ENCODE results near the gene SMIM20.
A peak's percentile ranks its signal among the peaks of the same experiment; 100 is the strongest.
"Not testable (repeated sequence)": the region's sequence is repeated elsewhere in the genome, so short reads cannot be mapped to it uniquely, and the experiment has no call there.

The SMIM20 gene

GRCh38 chr4:25913851-25914669 is at the start of gene SMIM20:
Gene SMIM20, plus strand, starts transcription at chr4:25914220. Its CDS starts 94 bp downstream, at chr4:25914314.
- Histone ChIP-seq H3K4me1 (ENCODE audit: insufficient read depth, low read length) (peaks cover 17% of the 10 kb centered on the region), H3K27me3 (ENCODE audit: insufficient read depth, low read length, poor library complexity) (no peaks in the 10 kb centered on the region), H2AFZ (ENCODE audit: low read depth, low read length) (peak within 1 kb of the TSS; percentile 74), H3K27ac (ENCODE audit: low read length) (peak within 1 kb of the TSS; percentile 63), H3K4me2 (ENCODE audit: insufficient read depth, low read length) (peak within 1 kb of the TSS; percentile 66), H3K4me3 (ENCODE audit: low read depth in 1 of 2, low read length in 2 of 2) (peak within 1 kb of the TSS; percentile 17 to 64; a peak in 3 of 4 replicates), H3K9me3 (ENCODE audit: insufficient read depth, low read length, severe bottlenecking) (no peaks in the 10 kb centered on the region), H4K20me1 (ENCODE audit: insufficient read depth, low read length) (no peaks in the 10 kb centered on the region), H3K36me3 (ENCODE audit: insufficient read depth, low read length) (no peaks in the 10 kb centered on the region), H3K79me2 (ENCODE audit: insufficient read depth, low read length) (no peaks in the 10 kb centered on the region; the same call in 1 of the 2 replicates), H3K9ac (ENCODE audit: low read depth, low read length) (peak within 1 kb of the TSS; percentile 48)
- no peak for TF ChIP-seq EZH2 (IDR thresholded peaks at IDR 0.05; ENCODE audit: borderline replicate concordance, low read depth, low read length, severe bottlenecking)
- TF ChIP-seq, protein P1, sequence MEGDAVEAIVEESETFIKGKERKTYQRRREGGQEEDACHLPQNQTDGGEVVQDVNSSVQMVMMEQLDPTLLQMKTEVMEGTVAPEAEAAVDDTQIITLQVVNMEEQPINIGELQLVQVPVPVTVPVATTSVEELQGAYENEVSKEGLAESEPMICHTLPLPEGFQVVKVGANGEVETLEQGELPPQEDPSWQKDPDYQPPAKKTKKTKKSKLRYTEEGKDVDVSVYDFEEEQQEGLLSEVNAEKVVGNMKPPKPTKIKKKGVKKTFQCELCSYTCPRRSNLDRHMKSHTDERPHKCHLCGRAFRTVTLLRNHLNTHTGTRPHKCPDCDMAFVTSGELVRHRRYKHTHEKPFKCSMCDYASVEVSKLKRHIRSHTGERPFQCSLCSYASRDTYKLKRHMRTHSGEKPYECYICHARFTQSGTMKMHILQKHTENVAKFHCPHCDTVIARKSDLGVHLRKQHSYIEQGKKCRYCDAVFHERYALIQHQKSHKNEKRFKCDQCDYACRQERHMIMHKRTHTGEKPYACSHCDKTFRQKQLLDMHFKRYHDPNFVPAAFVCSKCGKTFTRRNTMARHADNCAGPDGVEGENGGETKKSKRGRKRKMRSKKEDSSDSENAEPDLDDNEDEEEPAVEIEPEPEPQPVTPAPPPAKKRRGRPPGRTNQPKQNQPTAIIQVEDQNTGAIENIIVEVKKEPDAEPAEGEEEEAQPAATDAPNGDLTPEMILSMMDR (IDR thresholded peaks at IDR 0.05; ENCODE audit: borderline replicate concordance, extremely low read depth, low read length, poor library complexity, severe bottlenecking), result no peak
- DNase-seq (peak; percentile 82), ATAC-seq (ENCODE audit: insufficient read depth, low read depth) (peak; percentile 94)

GRCh38 chr4:25865586-25865985 is 48.4 kb upstream of the SMIM20 start:
- Histone ChIP-seq H3K4me3 (ENCODE audit: low read depth in 1 of 2, low read length in 2 of 2) (no peak overlapping the region), H3K27ac (ENCODE audit: low read length) (no peak overlapping the region), H3K27me3 (ENCODE audit: insufficient read depth, low read length, poor library complexity) (no peaks in the 10 kb centered on the region), H4K20me1 (ENCODE audit: insufficient read depth, low read length) (no peaks in the 10 kb centered on the region), H3K4me1 (ENCODE audit: insufficient read depth, low read length) (no peaks in the 10 kb centered on the region), H3K9ac (ENCODE audit: low read depth, low read length) (no peak overlapping the region), H3K79me2 (ENCODE audit: insufficient read depth, low read length) (no peaks in the 10 kb centered on the region), H3K4me2 (ENCODE audit: insufficient read depth, low read length) (no peak overlapping the region), H3K36me3 (ENCODE audit: insufficient read depth, low read length) (no peaks in the 10 kb centered on the region), H2AFZ (ENCODE audit: low read depth, low read length) (no peak overlapping the region), H3K9me3 (ENCODE audit: insufficient read depth, low read length, severe bottlenecking) (no peaks in the 10 kb centered on the region)
- TF ChIP-seq EZH2 (IDR thresholded peaks at IDR 0.05; ENCODE audit: borderline replicate concordance, low read depth, low read length, severe bottlenecking), result no peak
- TF ChIP-seq, protein P1 (IDR thresholded peaks at IDR 0.05; ENCODE audit: borderline replicate concordance, extremely low read depth, low read length, poor library complexity, severe bottlenecking), result no peak
- DNase-seq (no peak), ATAC-seq (ENCODE audit: insufficient read depth, low read depth) (no peak)

GRCh38 chr4:25866401-25866800 is 47.6 kb upstream of the SMIM20 start:
- not testable (repeated sequence) for H3K4me1 ChIP-seq (ENCODE audit: insufficient read depth, low read length); ATAC-seq (ENCODE audit: insufficient read depth, low read depth); H3K4me3 ChIP-seq (ENCODE audit: low read depth in 1 of 2, low read length in 2 of 2); H3K27me3 ChIP-seq (ENCODE audit: insufficient read depth, low read length, poor library complexity); H3K4me2 ChIP-seq (ENCODE audit: insufficient read depth, low read length); H3K79me2 ChIP-seq (ENCODE audit: insufficient read depth, low read length); H3K27ac ChIP-seq (ENCODE audit: low read length); H3K9ac ChIP-seq (ENCODE audit: low read depth, low read length); H4K20me1 ChIP-seq (ENCODE audit: insufficient read depth, low read length); H3K36me3 ChIP-seq (ENCODE audit: insufficient read depth, low read length); DNase-seq; H3K9me3 ChIP-seq (ENCODE audit: insufficient read depth, low read length, severe bottlenecking); H2AFZ ChIP-seq (ENCODE audit: low read depth, low read length)

- Histone ChIP-seq H3K4me2 (ENCODE audit: insufficient read depth, low read length) (no peak overlapping the region), H3K4me3 (ENCODE audit: low read depth in 1 of 2, low read length in 2 of 2) (no peak overlapping the region)
These were observed 46.2 kb upstream of the SMIM20 start for GRCh38 chr4:25867781-25868294.

More at GRCh38 chr4:25867781-25868294, 46.2 kb upstream of the SMIM20 start:
- Histone ChIP-seq H4K20me1 (ENCODE audit: insufficient read depth, low read length) (no peaks in the 10 kb centered on the region), H3K36me3 (ENCODE audit: insufficient read depth, low read length) (no peaks in the 10 kb centered on the region), H3K79me2 (ENCODE audit: insufficient read depth, low read length) (no peaks in the 10 kb centered on the region), H3K9ac (ENCODE audit: low read depth, low read length) (no peak overlapping the region), H3K27ac (ENCODE audit: low read length) (no peak overlapping the region), H2AFZ (ENCODE audit: low read depth, low read length) (no peak overlapping the region), H3K4me1 (ENCODE audit: insufficient read depth, low read length) (no peaks in the 10 kb centered on the region), H3K9me3 (ENCODE audit: insufficient read depth, low read length, severe bottlenecking) (no peaks in the 10 kb centered on the region), H3K27me3 (ENCODE audit: insufficient read depth, low read length, poor library complexity) (no peaks in the 10 kb centered on the region)
- no peak for DNase-seq
- ATAC-seq (ENCODE audit: insufficient read depth, low read depth), result no peak
- TF ChIP-seq, protein P1 (IDR thresholded peaks at IDR 0.05; ENCODE audit: borderline replicate concordance, extremely low read depth, low read length, poor library complexity, severe bottlenecking), result no peak
- no peak for TF ChIP-seq EZH2 (IDR thresholded peaks at IDR 0.05; ENCODE audit: borderline replicate concordance, low read depth, low read length, severe bottlenecking)
